OCI-LY7 (cell line): Measurements from ENCODE around the gene SMPDL3A. TPM values are rescaled to one million over a fixed set of nuclear protein-coding genes. Genes with fewer than 3 reads are reported as not detected.

ENCODE experiments used
- BruUV-seq: library from RNA; stranded (reverse); fragments of 400-500 nt; replicated peaks from 2 replicates; lab custom pipeline; 2021; lab: Mats Ljungman, UMichigan
- CTCF ChIA-PET: fragments of 300-600 bp; sonication (Branson Sonifier 250); formaldehyde crosslinking; loops from one replicate; lab custom pipeline; 2022; ENCODE audit warnings: antibody characterized with exemption; ENCODE audit not compliant: unreplicated experiment; lab: Charles Lee
- POLR2A ChIA-PET: fragments of 300-600 bp; sonication (Branson Sonifier 250); formaldehyde crosslinking; loops from one replicate; lab custom pipeline; 2022; ENCODE audit warnings: antibody characterized with exemption; lab: Charles Lee
- DNase-seq: peaks from one replicate; pipeline ENCODE4 v3.0.0-alpha.2; 2015; ENCODE audit warnings: low spot score
- H2AFZ ChIP-seq: fragments of 200-600 bp; sonication (generic), shearing (Covaris generic); 2 replicates; pipeline ENCODE4 v1.6.1; 2014; ENCODE audit warnings: mild to moderate bottlenecking, antibody characterized with exemption, low read length, moderate library complexity
- H3K27ac ChIP-seq: fragments of 200-600 bp; sonication (generic); 2 replicates; pipeline ENCODE4 v1.5.1; 2014; ENCODE audit warnings: mixed run types, low read depth, mild to moderate bottlenecking, moderate library complexity, low read length, inconsistent platforms; ENCODE audit not compliant: poor library complexity, severe bottlenecking
- H3K36me3 ChIP-seq: fragments of 200-600 bp; sonication (generic); 2 replicates; pipeline ENCODE4 v1.6.1; 2014; ENCODE audit warnings: mild to moderate bottlenecking, antibody characterized with exemption, low read length, moderate library complexity, mixed read lengths; ENCODE audit not compliant: insufficient read depth
- H3K4me1 ChIP-seq: fragments of 200-600 bp; sonication (generic); 2 replicates; pipeline ENCODE4 v1.5.1; 2014; ENCODE audit warnings: mild to moderate bottlenecking, low read length; ENCODE audit not compliant: insufficient read depth, poor library complexity, severe bottlenecking
- H3K4me2 ChIP-seq: fragments of 200-600 bp; sonication (generic); 2 replicates; pipeline ENCODE4 v1.6.1; 2014; ENCODE audit warnings: mild to moderate bottlenecking, low read length
- H3K4me3 ChIP-seq: fragments of 200-600 bp; sonication (generic); 2 replicates; pipeline ENCODE4 v1.5.1; 2014; ENCODE audit warnings: mild to moderate bottlenecking, low read depth, low read length; ENCODE audit not compliant: poor library complexity, severe bottlenecking
- H3K79me2 ChIP-seq: fragments of 200-600 bp; sonication (generic); 2 replicates; pipeline ENCODE4 v1.6.1; 2016; ENCODE audit warnings: low read depth, mild to moderate bottlenecking, low read length, moderate library complexity, mixed read lengths; ENCODE audit not compliant: insufficient read depth
- H3K9me2 ChIP-seq: fragments of 200-600 bp; sonication (generic); 2 replicates; pipeline ENCODE4 v1.6.1; 2016; ENCODE audit warnings: mild to moderate bottlenecking, low read length, mixed read lengths; ENCODE audit not compliant: insufficient read depth
- H3K9me3 ChIP-seq: fragments of 200-600 bp; sonication (generic); 2 replicates; pipeline ENCODE4 v1.6.1; 2014; ENCODE audit warnings: mild to moderate bottlenecking, mixed run types, low read length, mixed read lengths
- H4K20me1 ChIP-seq: fragments of 200-600 bp; sonication (generic); 2 replicates; pipeline ENCODE4 v1.6.1; 2014; ENCODE audit warnings: mild to moderate bottlenecking, antibody characterized with exemption, low read length, moderate library complexity, mixed read lengths; ENCODE audit not compliant: insufficient read depth
- CTCF ChIP-seq: fragments of 200-600 bp; sonication (generic); conservative IDR thresholded peaks from 2 replicates; pipeline ENCODE4 v1.5.1; 2014; ENCODE audit warnings: mild to moderate bottlenecking, antibody characterized with exemption, low read length, moderate library complexity, mixed read lengths
- EZH2phosphoT487 ChIP-seq: fragments of 200-600 bp; sonication (generic); IDR thresholded peaks from 2 replicates; pipeline ENCODE4 v1.6.1; 2018; ENCODE audit warnings: low read depth, borderline replicate concordance, mild to moderate bottlenecking, mixed run types, antibody characterized with exemption, low read length, moderate library complexity, mixed read lengths
- intact Hi-C: fragments of 100-400 bp; cut with micrococcal nuclease; formaldehyde crosslinking; loops from one replicate; pipeline ENCODE4 v1.10.0; 2022; ENCODE audit not compliant: unreplicated experiment
- total RNA-seq, 2 experiments: library from RNA; depleted of rRNA in 1 of 2; stranded (reverse); fragments of >200 nt in 1 of 2; shearing (Covaris generic) in 1 of 2; gene quantifications; 2 replicates each; pipeline ENCODE4 v1.2.3, GENCODE V29; 2014 to 2022

SMPDL3A gene
- total RNA-seq, 2 experiments from 2014 or later, result not detected

- POLR2A ChIA-PET, result no interaction called here
- H3K4me2 ChIP-seq, result no peak overlapping the region
- no peaks in the 10 kb centered on the region for H3K79me2 ChIP-seq
- no peaks in the 10 kb centered on the region for H3K4me1 ChIP-seq
- no peak overlapping the region for H3K4me3 ChIP-seq
- CTCF ChIA-PET, result no interaction called here
- no peaks in the 10 kb centered on the region for H3K9me2 ChIP-seq
- no peak for DNase-seq
- H3K27ac ChIP-seq, result no peak overlapping the region
- H3K36me3 ChIP-seq, result no peaks in the 10 kb centered on the region
- H4K20me1 ChIP-seq, result no peaks in the 10 kb centered on the region
- no peak overlapping the region for H2AFZ ChIP-seq
- intact Hi-C loops, result no loop called here
- H3K9me3 ChIP-seq, result no peaks in the 10 kb centered on the region
- TF ChIP-seq EZH2phosphoT487, result no peak
- no peak for TF ChIP-seq CTCF
- no TSS peak for BruUV-seq
These were observed 43.4 kb downstream of the SMPDL3A start for GRCh38 chr6:122832459-122832858.

DNA sequence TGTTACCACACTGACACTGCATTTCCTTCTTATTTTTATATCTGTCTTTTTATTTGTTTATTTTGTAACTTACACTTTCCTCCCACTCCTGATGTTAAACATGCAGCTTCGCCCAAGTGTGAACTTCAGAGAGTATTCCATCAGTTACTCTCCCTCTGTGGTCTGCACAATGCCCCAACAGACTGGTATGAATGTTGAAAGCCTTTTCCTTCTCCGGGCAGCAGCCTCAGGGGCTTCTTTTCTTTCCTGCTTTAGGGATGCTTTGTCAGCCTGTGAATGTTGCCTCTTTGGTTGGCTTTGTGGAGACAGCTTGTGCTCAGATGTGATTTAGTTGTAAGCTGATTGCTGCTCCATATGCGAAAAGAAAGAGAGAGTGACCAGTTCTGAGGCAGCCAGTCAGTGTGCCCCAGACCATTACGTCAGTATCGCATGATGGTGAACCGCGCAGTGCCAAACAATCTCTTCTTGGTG is 44.0 kb downstream of the SMPDL3A start:
- H3K27ac ChIP-seq, result no peak overlapping the region
- H3K36me3 ChIP-seq, result no peaks in the 10 kb centered on the region
- no peaks in the 10 kb centered on the region for H4K20me1 ChIP-seq
- no peaks in the 10 kb centered on the region for H3K9me3 ChIP-seq
- H3K4me1 ChIP-seq, result no peaks in the 10 kb centered on the region
- no peak overlapping the region for H3K4me2 ChIP-seq
- ChIA-PET POLR2A (no interaction called here), CTCF (no interaction called here)
- BruUV-seq, result no TSS peak
- no peak for TF ChIP-seq EZH2phosphoT487
- TF ChIP-seq CTCF, result no peak
- no peak for DNase-seq
- H3K4me3 ChIP-seq, result no peak overlapping the region
- no peaks in the 10 kb centered on the region for H3K79me2 ChIP-seq
- no peak overlapping the region for H2AFZ ChIP-seq
- intact Hi-C loops, result no loop called here
- H3K9me2 ChIP-seq, result no peaks in the 10 kb centered on the region

DNA sequence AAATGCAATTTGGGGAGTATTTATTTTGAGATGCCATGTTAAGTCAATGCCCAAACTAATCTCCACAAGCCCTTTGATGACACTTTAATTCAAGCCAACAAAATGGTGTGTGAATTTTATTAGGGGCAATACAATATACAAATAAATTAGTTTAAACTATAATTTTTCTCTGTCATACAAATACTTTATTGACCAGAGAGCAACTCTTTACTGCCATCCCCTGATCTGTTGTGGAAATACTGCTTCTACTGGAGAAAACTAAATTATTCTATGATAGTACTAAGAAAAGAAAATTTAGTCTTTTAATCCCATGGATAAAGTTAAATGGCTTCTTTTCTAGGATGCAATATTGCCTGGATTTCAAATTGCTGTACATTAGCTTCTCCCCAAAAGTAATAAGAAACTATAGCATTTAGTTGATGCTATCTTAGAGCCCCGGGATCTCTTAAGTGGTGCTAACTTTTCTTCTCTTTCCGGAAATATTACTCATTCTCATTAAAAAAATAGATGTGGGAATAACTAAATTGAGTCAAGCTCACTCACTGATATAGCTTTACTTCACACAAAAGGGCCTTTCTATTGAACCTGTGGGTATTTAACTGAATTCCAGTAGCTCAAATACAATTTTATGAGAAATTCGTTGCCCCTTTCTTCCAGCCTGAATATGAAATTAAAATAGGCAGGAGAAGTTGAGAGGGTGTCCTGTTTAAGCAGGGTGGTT is 49.2 kb downstream of the SMPDL3A start:
- H3K79me2 ChIP-seq, result no peaks in the 10 kb centered on the region
- POLR2A ChIA-PET, result interaction anchor here (0.8 kb wide), 1 partner anchor 13 kb away, joined by 3 read pairs; no protein-coding TSS in a partner anchor
- DNase-seq, result no peak
- no peak overlapping the region for H3K4me2 ChIP-seq
- no peaks in the 10 kb centered on the region for H4K20me1 ChIP-seq
- BruUV-seq, result no TSS peak
- CTCF ChIA-PET, result interaction anchor here (0.5 to 0.6 kb wide), 2 partner anchors 9 to 351 kb away, joined by 3 read pairs; no protein-coding TSS in a partner anchor
- H3K9me2 ChIP-seq, result no peaks in the 10 kb centered on the region
- no peak overlapping the region for H3K27ac ChIP-seq
- no peaks in the 10 kb centered on the region for H3K9me3 ChIP-seq
- H3K4me1 ChIP-seq, result no peaks in the 10 kb centered on the region
- H2AFZ ChIP-seq, result no peak overlapping the region
- no peak overlapping the region for H3K4me3 ChIP-seq
- TF ChIP-seq CTCF (peak; percentile 60), EZH2phosphoT487 (no peak)
- H3K36me3 ChIP-seq, result no peaks in the 10 kb centered on the region
- intact Hi-C loops, result loop anchor here (5.0 kb wide), 1 partner anchor 346 kb away; no protein-coding TSS in a partner anchor
